Midbrain (tissue), 1 donor: ENCODE measurements around the gene ABCA7.

Experiments used
- DNase-seq: peaks from one replicate; lab custom pipeline; 2025; lab: John Stamatoyannopoulos, UW

Gene ABCA7

GRCh38 chr19:1088416-1089010, 48.6 kb downstream of the ABCA7 start:
- no peak for DNase-seq

GRCh38 chr19:1089126-1089771, 49.3 kb downstream of the ABCA7 start:
- DNase-seq: no peak

- no peak for DNase-seq
Measured at GRCh38 chr19:1089891-1090290, 50.0 kb downstream of the ABCA7 start.

- no peak for DNase-seq
Measured at GRCh38 chr19:1090731-1091543, 51.0 kb downstream of the ABCA7 start.

GRCh38 chr19:1091544-1092175, 51.8 kb downstream of the ABCA7 start:
- no peak for DNase-seq

GRCh38 chr19:1093330-1093729, 53.4 kb downstream of the ABCA7 start:
- no peak for DNase-seq

GRCh38 chr19:1093811-1094553, 54.1 kb downstream of the ABCA7 start:
- no peak for DNase-seq

GRCh38 chr19:1094655-1094977, 54.7 kb downstream of the ABCA7 start:
- DNase-seq: no peak

- peak; percentile 99 for DNase-seq
Measured at GRCh38 chr19:1094978-1095701, 55.2 kb downstream of the ABCA7 start, which contains the start of gene POLR2E. TSS of gene POLR2E (minus strand) at chr19:1095375. CDS start at chr19:1095315, 60 bp downstream.

GRCh38 chr19:1097810-1098176, 57.9 kb downstream of the ABCA7 start:
- DNase-seq: no peak

- no peak for DNase-seq
Measured at GRCh38 chr19:1098177-1099051, 58.5 kb downstream of the ABCA7 start.

GRCh38 chr19:1101337-1101698, 61.4 kb downstream of the ABCA7 start:
- no peak for DNase-seq

- DNase-seq: no peak
Measured at GRCh38 chr19:1102407-1103131, 62.7 kb downstream of the ABCA7 start.

- DNase-seq: no peak
Measured at GRCh38 chr19:1103132-1103707, 63.3 kb downstream of the ABCA7 start.

- DNase-seq: peak; percentile 100
Measured at GRCh38 chr19:1103708-1104310, 63.9 kb downstream of the ABCA7 start, which contains the start of gene GPX4. TSS of gene GPX4 (plus strand) at chr19:1103994. CDS start at chr19:1104044, 50 bp downstream.

GRCh38 chr19:1104311-1105007, 64.6 kb downstream of the ABCA7 start:
- DNase-seq: peak; percentile 80

- no peak for DNase-seq
Measured at GRCh38 chr19:1105008-1105872, 65.3 kb downstream of the ABCA7 start.
